HuH-7 (cell line): ENCODE results near the gene ANP32B.

ENCODE experiments used
- DNase-seq: peaks from one replicate; pipeline ENCODE4 v3.0.0; 2011; ENCODE audit warnings: low spot score

Gene ANP32B

DNA sequence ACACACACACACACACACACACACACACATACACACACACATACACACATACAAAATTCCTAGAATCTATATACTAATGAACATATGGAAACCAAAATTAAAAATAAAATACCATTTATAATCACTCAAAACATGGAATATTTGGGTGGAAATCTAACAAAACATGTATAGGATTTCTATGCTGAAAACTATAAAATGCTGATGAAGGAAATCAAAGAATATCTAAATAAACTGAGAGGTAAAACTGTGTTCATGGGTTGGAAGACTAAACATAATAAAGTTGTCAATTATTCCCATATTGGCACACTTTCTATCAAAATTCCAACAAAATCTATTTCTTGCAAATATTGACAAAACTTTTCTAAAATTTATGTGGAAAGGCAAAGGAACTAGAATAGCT lies 48.0 kb downstream of the ANP32B start:
- no peak for DNase-seq

GRCh38 chr9:98031935-98032334 lies 48.8 kb downstream of the ANP32B start:
- DNase-seq = no peak

DNA sequence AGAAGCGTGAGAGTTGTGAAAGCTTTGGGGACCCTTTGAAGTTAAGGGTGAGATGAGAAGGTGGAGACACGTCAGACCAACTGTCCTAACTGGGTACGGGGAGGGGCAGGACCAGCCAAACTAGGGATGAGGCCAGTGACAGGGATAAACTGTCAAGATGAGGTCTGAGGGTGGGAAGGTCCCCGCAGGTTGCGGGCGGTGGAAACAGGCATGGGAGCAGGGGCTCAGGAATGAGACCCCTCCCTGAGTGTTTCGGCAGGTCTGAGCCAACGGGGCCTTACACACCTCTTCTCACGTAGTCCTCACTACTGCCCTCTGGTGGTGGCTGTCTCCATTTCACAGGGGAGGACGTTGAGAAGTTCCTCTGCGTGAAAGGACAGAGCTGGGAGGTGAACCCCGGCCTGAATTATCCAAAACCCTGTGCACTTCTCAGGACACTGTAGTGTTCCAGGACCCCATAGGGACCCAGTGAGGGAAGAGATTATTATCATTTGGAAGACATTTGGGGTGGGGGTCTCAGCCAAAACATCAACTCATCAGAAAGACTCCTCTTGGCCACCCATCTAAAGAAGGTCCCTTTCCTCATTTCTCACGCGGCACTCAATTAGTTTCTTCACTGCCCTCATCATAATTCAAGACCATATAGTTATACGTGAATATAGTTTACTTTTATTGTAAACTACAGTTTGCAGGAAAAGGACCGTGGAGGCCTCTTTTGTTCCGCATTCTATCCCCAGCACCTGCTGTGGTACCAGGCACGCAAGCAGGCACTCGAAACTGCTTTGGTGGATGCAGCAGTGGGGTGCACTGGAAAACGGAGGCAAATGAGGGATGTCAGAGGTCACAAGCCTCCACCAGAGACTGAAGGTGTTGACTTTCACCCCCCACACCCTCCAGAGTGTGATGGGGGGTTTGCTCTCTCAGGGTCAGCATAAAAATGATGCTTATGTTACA lies 51.7 kb downstream of the ANP32B start:
- peak; percentile 71 for DNase-seq

DNA sequence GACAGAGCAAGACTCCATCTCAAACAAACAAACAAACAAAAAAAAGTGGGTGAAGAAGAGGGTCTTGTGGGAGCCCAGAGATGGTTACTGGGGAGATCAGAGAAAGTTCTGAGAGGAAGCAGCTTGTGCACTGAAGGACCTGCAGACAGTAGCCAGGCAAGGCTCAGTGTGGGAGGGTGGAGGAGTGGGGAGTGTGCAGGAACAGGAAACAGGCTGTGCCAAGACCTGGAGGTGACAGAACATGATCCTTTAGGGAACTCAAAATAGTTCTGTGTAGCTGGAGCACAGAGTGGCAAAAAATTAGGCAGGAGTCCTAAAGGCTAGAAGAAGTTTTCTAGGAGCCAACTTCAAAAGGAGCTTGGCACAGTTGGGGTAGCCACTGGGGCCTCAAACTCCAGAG lies 54.2 kb downstream of the ANP32B start:
- no peak for DNase-seq

DNA sequence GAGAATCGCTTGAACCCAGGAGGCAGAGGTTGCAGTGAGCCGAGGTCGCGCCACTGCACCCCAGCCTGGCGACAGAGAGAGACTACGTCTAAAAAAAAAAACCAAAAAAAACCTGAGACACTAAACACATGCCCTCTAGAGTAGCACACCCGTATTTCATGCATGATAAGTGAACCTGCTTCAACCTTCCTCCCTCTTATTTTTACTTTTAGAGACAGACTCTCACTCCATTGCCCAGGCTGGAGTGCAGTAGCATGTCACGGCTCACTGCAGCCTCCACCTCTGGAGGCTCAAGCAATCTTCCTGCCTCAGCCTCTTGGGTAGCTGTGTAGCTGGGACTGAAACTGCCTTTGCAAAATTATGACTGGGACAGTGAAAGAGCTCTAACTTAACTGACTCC lies 55.8 kb downstream of the ANP32B start:
- DNase-seq = no peak

GRCh38 chr9:98039607-98040017 lies 56.5 kb downstream of the ANP32B start:
- no peak for DNase-seq

- no peak for DNase-seq
These were observed 57.1 kb downstream of the ANP32B start for GRCh38 chr9:98040212-98040611.

GRCh38 chr9:98043915-98044314 lies 60.8 kb downstream of the ANP32B start:
- DNase-seq = no peak

DNA sequence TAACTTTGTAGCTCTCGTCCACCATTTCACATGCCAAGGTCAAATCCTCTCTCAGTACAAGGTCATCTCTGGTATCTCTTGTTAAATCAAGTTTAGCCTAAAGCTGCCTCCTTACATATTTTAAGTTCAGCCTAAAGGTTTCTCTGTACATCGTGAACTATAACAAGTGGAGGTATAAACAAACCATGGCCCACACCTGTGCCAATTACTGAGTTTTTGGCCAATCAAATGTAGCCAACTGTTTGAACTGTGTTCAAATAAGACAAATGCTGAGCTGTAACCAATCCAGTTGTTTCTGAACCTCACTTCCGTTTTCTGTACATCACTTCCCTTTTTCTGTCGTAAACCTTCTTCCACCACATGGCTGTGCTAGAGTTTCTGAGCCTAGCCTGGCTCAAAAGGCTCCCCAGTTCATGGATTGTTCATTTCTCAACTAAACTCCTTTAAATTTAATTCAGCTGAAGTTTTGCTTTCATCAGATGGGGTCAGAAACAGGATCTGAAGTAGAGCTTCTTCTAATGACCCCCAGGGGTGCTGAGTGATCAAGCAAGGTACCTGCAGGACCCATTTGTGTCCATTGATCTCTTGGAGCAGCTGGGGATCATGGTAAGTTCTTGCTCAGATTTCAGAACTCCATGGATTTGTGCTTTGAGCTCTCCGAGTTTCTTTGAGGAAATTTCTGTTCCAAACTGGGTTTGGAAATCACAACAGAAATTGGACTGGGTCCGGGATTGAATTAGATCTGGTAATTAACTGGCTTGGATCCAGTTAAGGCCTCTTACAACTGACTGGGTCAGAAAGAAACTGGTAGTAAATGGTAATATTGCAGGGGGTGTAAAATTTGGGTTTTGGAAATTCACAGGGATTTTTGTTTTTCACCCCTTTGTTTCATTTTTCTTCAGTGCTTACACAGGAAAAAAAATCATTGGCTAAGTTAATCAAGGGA lies 62.4 kb downstream of the ANP32B start:
- no peak for DNase-seq

DNA sequence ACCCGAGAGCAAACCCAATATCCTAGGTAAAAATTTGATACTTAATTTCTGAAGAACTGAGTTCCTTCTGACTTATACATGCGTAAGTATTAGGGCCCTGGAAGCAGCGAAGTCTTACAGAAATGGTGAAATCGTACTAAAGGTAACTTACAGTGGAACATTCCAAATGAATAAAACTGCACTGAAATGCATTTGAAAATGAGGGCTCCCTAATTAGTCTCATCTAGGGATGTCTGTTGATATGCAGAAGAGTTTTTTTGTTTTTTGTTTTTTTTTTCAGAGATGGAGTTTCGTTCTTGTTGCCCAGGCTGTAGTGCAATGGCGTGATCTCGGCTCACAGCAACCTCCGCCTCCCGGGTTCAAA lies 63.0 kb downstream of the ANP32B start:
- no peak for DNase-seq

DNA sequence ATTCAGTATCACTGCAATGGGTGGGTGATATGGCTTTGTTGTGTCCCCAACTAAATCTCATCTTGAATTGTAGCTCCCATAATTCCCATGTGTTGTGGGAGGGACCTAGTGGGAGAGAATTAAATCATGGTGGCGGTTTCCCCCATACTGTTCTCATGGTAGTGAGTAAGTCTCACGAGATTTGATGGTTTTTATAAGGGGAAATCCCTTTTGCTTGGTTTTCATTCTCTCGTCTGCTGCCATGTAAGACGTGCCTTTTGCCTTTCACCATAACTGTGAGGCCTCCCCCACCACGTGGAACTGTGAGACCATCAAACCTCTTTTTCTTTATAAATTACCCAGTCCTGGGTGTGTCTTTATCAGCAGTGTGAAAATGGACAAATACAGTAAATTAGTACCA lies 63.9 kb downstream of the ANP32B start:
- DNase-seq = no peak

- no peak for DNase-seq
These were observed 66.3 kb downstream of the ANP32B start for GRCh38 chr9:98049288-98050072.

GRCh38 chr9:98050351-98050750 lies 67.2 kb downstream of the ANP32B start:
- DNase-seq = no peak

GRCh38 chr9:98054376-98054951 lies 71.3 kb downstream of the ANP32B start:
- no peak for DNase-seq

- DNase-seq = peak; percentile 89
These were observed 73.4 kb downstream of the ANP32B start, which contains the start of gene NANS for GRCh38 chr9:98056269-98057137. Gene NANS (plus strand): TSS chr9:98056732. CDS start chr9:98056809, 77 bp downstream.

DNA sequence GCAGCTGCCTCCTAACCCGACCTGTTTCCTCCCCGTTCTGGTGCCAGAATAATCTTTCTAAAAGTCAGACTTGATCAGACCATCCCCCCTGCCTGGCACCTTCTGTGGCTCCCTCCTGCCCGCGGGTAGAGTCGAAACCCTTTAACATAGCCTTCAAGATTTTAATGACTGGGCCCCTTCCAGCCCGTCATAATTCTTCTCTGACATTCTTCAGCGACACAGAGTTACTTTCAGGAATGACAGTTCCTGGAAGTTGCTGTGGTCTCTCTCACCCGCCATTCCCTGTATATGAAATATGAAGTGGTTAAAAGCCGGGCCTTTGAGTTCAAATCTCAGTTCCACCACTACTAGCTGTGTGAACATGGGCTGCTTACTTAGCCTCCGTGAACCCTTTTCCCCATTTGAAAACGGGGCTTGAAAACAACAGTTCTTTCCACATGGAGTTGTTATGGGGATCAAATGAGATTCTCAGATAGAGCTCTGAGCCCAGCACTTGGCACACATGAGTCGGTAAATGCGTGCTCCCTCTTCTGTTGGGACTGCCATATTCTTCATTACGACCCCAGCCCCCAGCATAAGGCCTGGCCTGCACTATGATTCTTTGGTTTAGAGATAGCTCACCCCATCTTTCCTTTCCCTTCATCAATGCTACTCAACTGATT lies 74.1 kb downstream of the ANP32B start:
- DNase-seq = no peak

- no peak for DNase-seq
These were observed 79.0 kb downstream of the ANP32B start for GRCh38 chr9:98062161-98062560.

GRCh38 chr9:98064623-98065392 lies 81.7 kb downstream of the ANP32B start:
- no peak for DNase-seq
